ENCODE results near the gene GNB2. TPM values are rescaled to one million over a fixed set of nuclear protein-coding genes. Genes with fewer than 3 reads are reported as not detected.

GNB2 gene
- total RNA-seq, 4 donors from 2014 or later = 150 to 229 (median 218) TPM

- no peak for DNase-seq (ENCODE audit: extremely low spot score)
- TF ChIP-seq POLR2A (IDR thresholded peaks at IDR 0.05; ENCODE audit: low read depth) (no peak), POLR2AphosphoS5 (IDR thresholded peaks at IDR 0.05) (no peak)
- Histone ChIP-seq H3K4me3 (peak overlapping the region; percentile 91 to 97 (median 94)), H3K4me1 (peaks cover 57 to 67% (median 66%) of the 10 kb centered on the region in 4 donors), H3K36me3 (peaks cover 7 to 26% (median 23%) of the 10 kb centered on the region in 4 donors), H3K9me3 (no peaks in the 10 kb centered on the region), H3K27ac (replicated peaks in 1 of 4) (peak overlapping the region; percentile 47 to 89 (median 84)), H3K27me3 (no peaks in the 10 kb centered on the region)
- WGBS = 36% methylated on average over 6 of the region's 6 CpGs
- intact Hi-C loops (cut with DNase I) = loop anchor here (5.0 to 10.0 kb wide), 3 partner anchors 90 to 218 kb away; partner anchors contain the start of genes PCOLCE and TSC22D4
Measured at GRCh38 chr7:100692578-100692961, 19.0 kb downstream of the GNB2 start.

GRCh38 chr7:100693312-100694097 lies 20.0 kb downstream of the GNB2 start:
- WGBS = under 1% methylated on average over 8 of the region's 81 CpGs
- Histone ChIP-seq H3K4me3 (peak overlapping the region; percentile 91 to 97 (median 94)), H3K36me3 (peaks cover 0 to 17% (median 13%) of the 10 kb centered on the region in 4 donors), H3K4me1 (peaks cover 49 to 58% (median 56%) of the 10 kb centered on the region in 4 donors), H3K9me3 (no peaks in the 10 kb centered on the region), H3K27ac (replicated peaks in 1 of 4) (peak overlapping the region; percentile 78 to 89 (median 88)), H3K27me3 (no peaks in the 10 kb centered on the region)
- TF ChIP-seq POLR2AphosphoS5 (IDR thresholded peaks at IDR 0.05) = no peak
- TF ChIP-seq EP300 (IDR thresholded peaks at IDR 0.05) = no peak
- no peak for TF ChIP-seq POLR2A (IDR thresholded peaks at IDR 0.05; ENCODE audit: low read depth)
- no peak for TF ChIP-seq CTCF (IDR thresholded peaks at IDR 0.05)
- intact Hi-C loops (cut with DNase I) = loop anchor here (5.0 to 10.0 kb wide), 3 partner anchors 91 to 219 kb away; partner anchors contain the start of genes PCOLCE and TSC22D4
- DNase-seq (ENCODE audit: extremely low spot score) = no peak

- peaks cover 42 to 51% (median 49%) of the 10 kb centered on the region in 4 donors for H3K4me1 ChIP-seq
- H3K36me3 ChIP-seq = peaks cover 0 to 10% (median 6%) of the 10 kb centered on the region in 4 donors
- WGBS = 3% methylated on average over 8 of the region's 102 CpGs
- H3K27me3 ChIP-seq = no peaks in the 10 kb centered on the region
- H3K27ac ChIP-seq (replicated peaks in 1 of 4) = peak within 1 kb of the TSS; percentile 78 to 89 (median 88)
- no peak for TF ChIP-seq POLR2A (IDR thresholded peaks at IDR 0.05; ENCODE audit: low read depth)
- no peak for TF ChIP-seq CTCF (IDR thresholded peaks at IDR 0.05)
- TF ChIP-seq POLR2AphosphoS5 (IDR thresholded peaks at IDR 0.05) = peak in 1 of 2 donors; percentile 47
- no peak for TF ChIP-seq EP300 (IDR thresholded peaks at IDR 0.05)
- peak within 1 kb of the TSS; percentile 91 to 97 (median 94) for H3K4me3 ChIP-seq
- intact Hi-C loops (cut with DNase I) = loop anchor here (5.0 to 10.0 kb wide), 3 partner anchors 92 to 219 kb away; partner anchors contain the start of genes PCOLCE and TSC22D4
- no peak for DNase-seq (ENCODE audit: extremely low spot score)
- no peaks in the 10 kb centered on the region for H3K9me3 ChIP-seq
Measured at GRCh38 chr7:100694098-100694745, 20.7 kb downstream of the GNB2 start, which contains the start of gene GIGYF1. GIGYF1 (minus strand) TSS chr7:100694250; CDS start chr7:100688238, 6,012 bp downstream.

- TF ChIP-seq CTCF (IDR thresholded peaks at IDR 0.05) = no peak
- no peak for TF ChIP-seq POLR2A (IDR thresholded peaks at IDR 0.05; ENCODE audit: low read depth)
- no peak for TF ChIP-seq POLR2AphosphoS5 (IDR thresholded peaks at IDR 0.05)
- no peak for TF ChIP-seq EP300 (IDR thresholded peaks at IDR 0.05)
- Histone ChIP-seq H3K4me3 (no peak overlapping the region), H3K27ac (replicated peaks in 1 of 4) (no peak overlapping the region), H3K27me3 (no peaks in the 10 kb centered on the region), H3K36me3 (peaks cover 0 to under 1% (median 0%) of the 10 kb centered on the region in 4 donors), H3K4me1 (peaks cover 23 to 32% (median 30%) of the 10 kb centered on the region in 4 donors), H3K9me3 (no peaks in the 10 kb centered on the region)
- DNase-seq (ENCODE audit: extremely low spot score) = no peak
- 84% methylated on average over 6 of the region's 6 CpGs for WGBS
- intact Hi-C loops (cut with DNase I) = loop anchor here (10.0 kb wide), 1 partner anchor 221 kb away; the partner anchor contains the start of gene TSC22D4
Measured at GRCh38 chr7:100696123-100696521, 22.6 kb downstream of the GNB2 start.
